CD4-positive, CD25-positive, alpha-beta regulatory T cell (primary cell): ENCODE results near the gene OR10A6. TPM values are rescaled to one million over a fixed set of nuclear protein-coding genes. Genes with fewer than 3 reads are reported as not detected.

Experiments used
- ATAC-seq, 2 donors: fragments of 150-1000 bp; cut with Tn5 transposase; one replicate each; pipeline ENCODE4 v1.10.0; 2021; ENCODE audit warnings: low read depth in 2 of 2, moderate number of reproducible peaks in 2 of 2, moderate library complexity in 1 of 2
- DNase-seq, 3 donors: peaks; one replicate each; pipeline versions ENCODE4 v3.0.0 to v3.0.0-alpha.2; 2012 to 2022; ENCODE audit warnings: mixed read lengths in 1 of 3
- H3K27ac ChIP-seq: one replicate; pipeline ENCODE4 v1.7.0; 2013; ENCODE audit warnings: mild to moderate bottlenecking, low read length; ENCODE audit not compliant: insufficient read depth, poor library complexity, severe bottlenecking
- H3K27me3 ChIP-seq: one replicate; pipeline ENCODE4 v1.7.0; 2013; ENCODE audit warnings: low read length; ENCODE audit not compliant: control insufficient read depth, insufficient read depth
- H3K36me3 ChIP-seq: one replicate; pipeline ENCODE4 v1.7.0; 2013; ENCODE audit warnings: mild to moderate bottlenecking, low read length, moderate library complexity; ENCODE audit not compliant: control insufficient read depth, insufficient read depth
- H3K4me1 ChIP-seq: 2 replicates; pipeline ENCODE4 v1.7.0; 2013; ENCODE audit warnings: mild to moderate bottlenecking, low read length; ENCODE audit not compliant: insufficient read depth, control insufficient read depth, poor library complexity, severe bottlenecking
- H3K4me3 ChIP-seq: one replicate; pipeline ENCODE4 v1.7.0; 2013; ENCODE audit warnings: low read depth, mild to moderate bottlenecking, low read length, moderate library complexity
- H3K9me3 ChIP-seq, 2 experiments: 1 replicate in 1 of 2; 2 replicates in 1 of 2; pipeline ENCODE4 v1.7.0; 2013; ENCODE audit warnings: low read length in 2 of 2, mild to moderate bottlenecking in 1 of 2, moderate library complexity in 1 of 2; ENCODE audit not compliant: control insufficient read depth in 2 of 2
- H3K27ac Mint-ChIP-seq, 3 donors: one replicate each; pipeline ENCODE4 v1.8.0; 2020 to 2022; ENCODE audit warnings: mild to moderate bottlenecking in 3 of 3, mixed read lengths in 3 of 3, moderate library complexity in 2 of 3
- H3K27me3 Mint-ChIP-seq: one replicate; pipeline ENCODE4 v1.8.0; 2022; ENCODE audit warnings: mild to moderate bottlenecking, mixed read lengths
- H3K36me3 Mint-ChIP-seq: one replicate; pipeline ENCODE4 v1.8.0; 2020; ENCODE audit warnings: mixed read lengths
- H3K4me1 Mint-ChIP-seq, 4 donors: one replicate each; pipeline ENCODE4 v1.8.0; 2020 to 2022; ENCODE audit warnings: mixed read lengths in 4 of 4, mild to moderate bottlenecking in 1 of 4
- H3K4me3 Mint-ChIP-seq, 4 donors: one replicate each; pipeline ENCODE4 v1.8.0; 2020 to 2022; ENCODE audit warnings: mild to moderate bottlenecking in 4 of 4, mixed read lengths in 4 of 4, moderate library complexity in 3 of 4
- H3K9me3 Mint-ChIP-seq, 7 donors: one replicate each; pipeline ENCODE4 v1.8.0; 2020 to 2022; ENCODE audit warnings: mixed read lengths in 7 of 7, mild to moderate bottlenecking in 3 of 7, moderate library complexity in 2 of 7
- polyA plus RNA-seq, 4 donors: library from polyadenylated mRNA; unstranded; fragments of 300-500 nt; fragmentation: Illumina TruSeq; gene quantifications; one replicate each; pipeline ENCODE4 v1.2.3, GENCODE V29; 2021
- total RNA-seq: library from RNA; stranded (reverse); gene quantifications from one replicate; pipeline ENCODE4 v1.2.3, GENCODE V29; 2022

OR10A6 gene, protein sequence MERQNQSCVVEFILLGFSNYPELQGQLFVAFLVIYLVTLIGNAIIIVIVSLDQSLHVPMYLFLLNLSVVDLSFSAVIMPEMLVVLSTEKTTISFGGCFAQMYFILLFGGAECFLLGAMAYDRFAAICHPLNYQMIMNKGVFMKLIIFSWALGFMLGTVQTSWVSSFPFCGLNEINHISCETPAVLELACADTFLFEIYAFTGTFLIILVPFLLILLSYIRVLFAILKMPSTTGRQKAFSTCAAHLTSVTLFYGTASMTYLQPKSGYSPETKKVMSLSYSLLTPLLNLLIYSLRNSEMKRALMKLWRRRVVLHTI
- total RNA-seq (not detected), polyA plus RNA-seq (not detected)

DNA sequence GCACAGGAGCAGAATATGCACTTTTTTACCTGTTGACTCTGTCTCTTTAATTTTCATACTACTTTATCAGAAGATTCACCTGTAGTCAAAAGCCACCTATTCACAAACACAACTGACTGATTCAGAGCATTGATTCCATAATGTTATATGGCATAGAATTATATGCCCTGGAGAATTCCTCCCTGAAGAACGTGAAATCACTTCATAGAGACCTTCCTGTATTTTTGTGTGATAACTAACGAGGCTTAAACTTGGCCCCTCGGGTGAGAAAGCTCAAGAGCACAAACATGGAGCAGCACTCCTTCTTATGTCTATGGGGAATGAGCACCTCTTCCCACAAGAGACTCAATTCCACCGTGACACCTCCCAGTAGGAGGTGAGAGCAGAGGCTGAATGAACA is at the start of gene OR10A6:
TSS of gene OR10A6 (minus strand) at position 101 of the 400 bp plus-strand sequence. CDS start 2,606 bp downstream, outside the sequence.
- no peaks in the 10 kb centered on the region for H3K36me3 Mint-ChIP-seq
- ATAC-seq, result no peak

GRCh38 chr11:7977232-7977917 is 46.3 kb upstream of the OR10A6 start:
- Mint-ChIP-seq H3K9me3 (no peaks in the 10 kb centered on the region), H3K4me3 (no peak overlapping the region), H3K4me1 (no peaks in the 10 kb centered on the region), H3K36me3 (no peaks in the 10 kb centered on the region), H3K27ac (no peak overlapping the region), H3K27me3 (no peaks in the 10 kb centered on the region)
- Histone ChIP-seq H3K36me3 (no peaks in the 10 kb centered on the region), H3K4me1 (no peaks in the 10 kb centered on the region), H3K4me3 (no peak overlapping the region), H3K27me3 (peaks cover 6% of the 10 kb centered on the region), H3K27ac (no peak overlapping the region), H3K9me3 (no peaks in the 10 kb centered on the region)
- DNase-seq, result no peak
- ATAC-seq, result no peak

More for the DNA sequence above, at the start of gene OR10A6:
- H3K9me3 Mint-ChIP-seq, result peaks cover 0 to 5% (median 0%) of the 10 kb centered on the region in 7 donors
- Histone ChIP-seq H3K4me1 (no peaks in the 10 kb centered on the region), H3K4me3 (no peak within 1 kb of the TSS), H3K27ac (no peak within 1 kb of the TSS), H3K36me3 (no peaks in the 10 kb centered on the region), H3K9me3 (no peaks in the 10 kb centered on the region), H3K27me3 (no peaks in the 10 kb centered on the region)
- H3K4me1 Mint-ChIP-seq, result no peaks in the 10 kb centered on the region
- no peak for DNase-seq
- H3K27ac Mint-ChIP-seq, result no peak within 1 kb of the TSS
- no peak within 1 kb of the TSS for H3K4me3 Mint-ChIP-seq
- H3K27me3 Mint-ChIP-seq, result peaks cover 4% of the 10 kb centered on the region

- no peak for DNase-seq
- Histone ChIP-seq H3K9me3 (no peaks in the 10 kb centered on the region), H3K4me3 (no peak overlapping the region), H3K4me1 (no peaks in the 10 kb centered on the region), H3K36me3 (no peaks in the 10 kb centered on the region), H3K27ac (no peak overlapping the region), H3K27me3 (peaks cover 17% of the 10 kb centered on the region)
- Mint-ChIP-seq H3K4me3 (no peak overlapping the region), H3K27ac (no peak overlapping the region), H3K4me1 (no peaks in the 10 kb centered on the region), H3K9me3 (peaks cover 0 to 3% (median 0%) of the 10 kb centered on the region in 7 donors), H3K36me3 (no peaks in the 10 kb centered on the region), H3K27me3 (peaks cover 4% of the 10 kb centered on the region)
- ATAC-seq, result no peak
Measured at GRCh38 chr11:7974668-7975067, 43.6 kb upstream of the OR10A6 start.

GRCh38 chr11:7973011-7973410 is 41.9 kb upstream of the OR10A6 start:
- Mint-ChIP-seq H3K36me3 (no peaks in the 10 kb centered on the region), H3K27me3 (peaks cover 4% of the 10 kb centered on the region), H3K27ac (no peak overlapping the region), H3K4me1 (no peaks in the 10 kb centered on the region), H3K4me3 (no peak overlapping the region), H3K9me3 (peaks cover 0 to 3% (median 0%) of the 10 kb centered on the region in 7 donors)
- H3K4me1 ChIP-seq, result no peaks in the 10 kb centered on the region
- H3K27me3 ChIP-seq, result peaks cover 17% of the 10 kb centered on the region
- no peak overlapping the region for H3K27ac ChIP-seq
- no peaks in the 10 kb centered on the region for H3K36me3 ChIP-seq
- H3K9me3 ChIP-seq, result no peaks in the 10 kb centered on the region
- DNase-seq, result no peak
- ATAC-seq, result no peak
- H3K4me3 ChIP-seq, result no peak overlapping the region

DNA sequence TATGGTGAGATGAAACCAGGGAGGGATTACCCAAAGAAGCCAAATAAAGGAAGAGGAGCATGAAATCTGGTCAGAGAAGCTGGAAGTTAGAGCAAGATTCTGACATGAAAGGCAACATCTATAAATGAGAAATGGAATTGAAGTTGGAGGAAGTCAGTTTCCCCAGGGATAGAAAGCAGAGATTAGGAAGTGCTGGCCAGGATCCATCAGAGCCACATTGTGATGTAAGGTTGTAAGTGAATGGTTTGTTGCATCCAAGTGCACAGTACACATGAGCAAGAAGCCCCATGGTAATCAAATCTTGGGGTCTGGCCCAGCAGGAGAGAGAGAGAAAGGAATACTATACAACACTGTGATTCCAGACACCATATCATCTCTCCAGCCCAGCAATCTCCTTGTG is 40.8 kb upstream of the OR10A6 start:
- DNase-seq, result no peak
- Histone ChIP-seq H3K27me3 (peaks cover 17% of the 10 kb centered on the region), H3K9me3 (no peaks in the 10 kb centered on the region), H3K4me3 (no peak overlapping the region), H3K27ac (no peak overlapping the region), H3K4me1 (no peaks in the 10 kb centered on the region), H3K36me3 (no peaks in the 10 kb centered on the region)
- H3K27ac Mint-ChIP-seq, result no peak overlapping the region
- peaks cover 9% of the 10 kb centered on the region for H3K27me3 Mint-ChIP-seq
- H3K4me3 Mint-ChIP-seq, result no peak overlapping the region
- H3K4me1 Mint-ChIP-seq, result no peaks in the 10 kb centered on the region
- no peak for ATAC-seq
- no peaks in the 10 kb centered on the region for H3K36me3 Mint-ChIP-seq
- H3K9me3 Mint-ChIP-seq, result peaks cover 0 to 3% (median 0%) of the 10 kb centered on the region in 7 donors

DNA sequence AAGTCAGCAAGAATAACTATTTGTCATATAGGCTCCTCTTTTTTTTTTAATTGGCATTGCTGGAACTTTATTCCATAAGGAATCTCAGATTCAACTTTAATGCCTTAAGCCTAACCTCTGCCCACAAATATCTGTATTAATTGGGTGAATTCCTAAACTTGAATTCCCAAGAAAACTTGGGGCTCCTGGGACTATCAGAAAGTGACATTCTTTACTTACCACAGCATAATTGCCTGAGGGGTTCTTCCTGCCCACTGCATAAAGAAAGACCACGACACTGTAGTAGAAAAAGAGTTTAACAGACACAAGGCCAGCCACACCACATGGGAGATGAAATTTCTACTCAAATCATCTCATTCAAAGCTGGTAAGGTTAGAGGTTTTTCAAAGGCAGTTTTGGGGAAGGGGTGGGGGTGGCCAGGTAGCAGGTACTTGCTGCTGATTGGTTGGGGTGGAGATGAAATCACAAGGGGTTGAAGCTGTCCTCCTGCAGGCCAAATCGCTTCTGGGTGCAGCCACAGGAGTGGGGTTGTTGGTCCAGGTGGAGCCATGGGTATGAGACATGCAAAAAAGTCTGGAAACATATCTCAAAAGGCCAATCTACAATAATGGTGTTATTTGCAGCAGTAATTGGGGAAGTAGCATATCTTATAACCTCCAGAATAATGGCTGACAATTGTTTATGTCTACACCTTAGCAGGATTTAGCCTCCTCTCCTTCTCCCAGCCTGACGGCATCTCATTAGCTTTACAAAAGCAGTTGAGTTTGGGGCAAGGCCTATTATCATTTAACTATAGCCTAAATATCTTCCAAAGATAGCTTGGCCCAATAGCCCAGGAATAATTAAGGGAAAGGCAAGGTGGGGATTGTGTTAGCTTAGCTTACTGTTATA is 38.9 kb upstream of the OR10A6 start:
- no peak overlapping the region for H3K4me3 ChIP-seq
- H3K36me3 ChIP-seq, result no peaks in the 10 kb centered on the region
- no peaks in the 10 kb centered on the region for H3K36me3 Mint-ChIP-seq
- H3K27me3 ChIP-seq, result peaks cover 17% of the 10 kb centered on the region
- peaks cover 15% of the 10 kb centered on the region for H3K27me3 Mint-ChIP-seq
- ATAC-seq (no peak), DNase-seq (no peak)
- H3K4me1 ChIP-seq, result no peaks in the 10 kb centered on the region
- H3K4me3 Mint-ChIP-seq, result no peak overlapping the region
- no peak overlapping the region for H3K27ac ChIP-seq
- H3K27ac Mint-ChIP-seq, result no peak overlapping the region
- no peaks in the 10 kb centered on the region for H3K4me1 Mint-ChIP-seq
- H3K9me3 ChIP-seq, result no peaks in the 10 kb centered on the region
- H3K9me3 Mint-ChIP-seq, result peaks cover 0 to 3% (median 0%) of the 10 kb centered on the region in 7 donors

DNA sequence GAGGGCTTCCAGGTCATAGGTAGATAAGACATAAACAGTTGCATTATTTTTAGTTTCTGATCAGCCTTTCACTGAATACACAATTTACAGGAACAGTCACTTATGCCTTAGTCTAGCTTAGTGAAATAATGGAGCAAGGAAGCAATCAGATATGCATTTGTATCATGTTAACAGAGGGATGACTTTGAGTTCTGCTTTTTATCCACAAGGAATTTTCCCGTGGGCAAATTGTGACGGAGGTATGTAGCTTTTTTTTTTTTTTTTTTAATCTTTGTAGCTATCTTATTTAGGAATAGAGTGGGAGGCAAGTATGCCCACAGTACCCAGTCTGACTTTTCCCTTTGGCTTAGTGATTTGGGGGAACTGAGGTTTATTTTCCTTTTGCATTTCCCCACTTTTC is 37.6 kb upstream of the OR10A6 start:
- Mint-ChIP-seq H3K27ac (no peak overlapping the region), H3K36me3 (no peaks in the 10 kb centered on the region), H3K9me3 (peaks cover 0 to 3% (median 0%) of the 10 kb centered on the region in 7 donors), H3K27me3 (peaks cover 15% of the 10 kb centered on the region), H3K4me3 (no peak overlapping the region), H3K4me1 (no peaks in the 10 kb centered on the region)
- Histone ChIP-seq H3K9me3 (no peaks in the 10 kb centered on the region), H3K27me3 (peaks cover 17% of the 10 kb centered on the region), H3K4me3 (no peak overlapping the region), H3K4me1 (no peaks in the 10 kb centered on the region), H3K27ac (no peak overlapping the region), H3K36me3 (no peaks in the 10 kb centered on the region)
- ATAC-seq, result no peak
- no peak for DNase-seq
